H1 (cell line): ENCODE measurements around the gene SMYD1. TPM values are rescaled to one million over a fixed set of nuclear protein-coding genes. Genes with fewer than 3 reads are reported as not detected.
"Not testable (repeated sequence)": the region's sequence is repeated elsewhere in the genome, so short reads cannot be mapped to it uniquely, and the experiment has no call there.

ENCODE experiments used
- CTCF ChIA-PET: fragments of 300-600 bp; sonication (Branson Sonifier 250); formaldehyde crosslinking; loops from one replicate; lab custom pipeline; 2021; ENCODE audit not compliant: partially characterized antibody; lab: Charles Lee
- POLR2A ChIA-PET: fragments of 300-600 bp; sonication (Branson Sonifier 250); formaldehyde crosslinking; loops from one replicate; lab custom pipeline; 2021; ENCODE audit warnings: inconsistent platforms; ENCODE audit not compliant: partially characterized antibody; lab: Charles Lee
- DNase-seq, 2 experiments: peaks; one replicate each; pipeline versions ENCODE4 v3.0.0 to v3.0.0-alpha.2; 2010 to 2022; ENCODE audit warnings: low spot score in 2 of 2, low read depth in 1 of 2, mixed read lengths in 1 of 2
- FAIRE-seq: peaks from 2 replicates; lab custom pipeline; 2011; peaks lifted over from hg19 to GRCh38; lab: Jason Lieb, UNC
- H2AFZ ChIP-seq: 2 replicates; pipeline ENCODE4 v1.8.1; 2012; ENCODE audit warnings: low read length, inconsistent platforms
- H2AK5ac ChIP-seq: 2 replicates; pipeline ENCODE4 v1.6.1; 2013; ENCODE audit warnings: low read depth, low read length
- H2BK120ac ChIP-seq: replicated peaks from 2 replicates; pipeline ENCODE3; 2013; ENCODE audit warnings: low read depth, low read length, inconsistent platforms
- H2BK12ac ChIP-seq: 2 replicates; pipeline ENCODE4 v1.6.1; 2013; ENCODE audit warnings: low read depth, low read length
- H2BK15ac ChIP-seq: 2 replicates; pipeline ENCODE4 v1.6.1; 2013; ENCODE audit warnings: low read length
- H2BK20ac ChIP-seq: 2 replicates; pipeline ENCODE4 v1.6.1; 2013; ENCODE audit warnings: low read length
- H2BK5ac ChIP-seq: 2 replicates; pipeline ENCODE4 v1.6.1; 2013; ENCODE audit warnings: low read depth, low read length
- H3K14ac ChIP-seq: 2 replicates; pipeline ENCODE4 v1.6.1; 2013; ENCODE audit warnings: inconsistent platforms; ENCODE audit not compliant: insufficient read length
- H3K18ac ChIP-seq: 2 replicates; pipeline ENCODE4 v1.6.1; 2013; ENCODE audit warnings: low read length; ENCODE audit errors: extremely low read depth
- H3K23ac ChIP-seq: 2 replicates; pipeline ENCODE4 v1.6.1; 2013; ENCODE audit warnings: inconsistent platforms; ENCODE audit not compliant: insufficient read length
- H3K23me2 ChIP-seq: 2 replicates; pipeline ENCODE4 v1.6.1; 2013; ENCODE audit warnings: low read depth, low read length
- H3K27ac ChIP-seq: 2 replicates; pipeline ENCODE4 v1.6.1; 2011; ENCODE audit warnings: low read depth, low read length, inconsistent platforms
- H3K27me3 ChIP-seq, 4 experiments: replicated peaks in 1 of 4; 1 replicate in 1 of 4; 2 replicates in 3 of 4; pipeline versions ENCODE4 v1.6.1 to v1.8.1; 2011 to 2013; ENCODE audit warnings: low read length in 3 of 4, mild to moderate bottlenecking in 3 of 4, inconsistent platforms in 2 of 4, mixed read lengths in 2 of 4, moderate library complexity in 1 of 4; ENCODE audit not compliant: control insufficient read depth in 3 of 4, insufficient read depth in 3 of 4; ENCODE audit errors: extremely low read depth in 1 of 4
- H3K36me3 ChIP-seq, 4 experiments: 2 replicates each; pipeline versions ENCODE4 v1.6.1 to v1.8.1; 2011 to 2013; ENCODE audit warnings: mild to moderate bottlenecking in 4 of 4, low read length in 3 of 4, moderate library complexity in 2 of 4, control low read depth in 1 of 4, inconsistent platforms in 1 of 4; ENCODE audit not compliant: insufficient read depth in 4 of 4, control insufficient read depth in 2 of 4
- H3K4ac ChIP-seq: replicated peaks from 2 replicates; pipeline ENCODE3; 2013; ENCODE audit warnings: low read length, low read depth, mixed read lengths, inconsistent platforms; ENCODE audit not compliant: insufficient read length
- H3K4me1 ChIP-seq, 4 experiments: replicated peaks in 1 of 4; 1 replicate in 1 of 4; 2 replicates in 3 of 4; pipeline versions ENCODE4 v1.6.1 to v1.8.1; 2011 to 2013; ENCODE audit warnings: low read length in 3 of 4, inconsistent platforms in 2 of 4, mixed read lengths in 1 of 4; ENCODE audit not compliant: insufficient read depth in 4 of 4, control insufficient read depth in 3 of 4
- H3K4me2 ChIP-seq, 2 experiments: 2 replicates each; pipeline versions ENCODE4 v1.6.1 to v1.8.1; 2011 to 2013; ENCODE audit warnings: low read depth in 2 of 2, low read length in 2 of 2, control low read depth in 1 of 2, inconsistent platforms in 1 of 2, mild to moderate bottlenecking in 1 of 2; ENCODE audit not compliant: insufficient read depth in 1 of 2
- H3K4me3 ChIP-seq, 4 experiments: fragments of 200-600, 300-600 bp in 1 of 4; sonication (generic), shearing (Covaris generic), sonication (Bioruptor Twin) in 1 of 4; 2 replicates each; pipeline versions ENCODE4 v1.5.1 to v1.8.1; 2011 to 2016; ENCODE audit warnings: low read length in 4 of 4, low read depth in 3 of 4, control low read depth in 2 of 4, inconsistent platforms in 2 of 4, mild to moderate bottlenecking in 2 of 4, mixed read lengths in 1 of 4, moderate library complexity in 1 of 4; ENCODE audit not compliant: insufficient read depth in 2 of 4; ENCODE audit errors: extremely low read depth in 1 of 4
- H3K56ac ChIP-seq: replicated peaks from 2 replicates; pipeline ENCODE3; 2013; ENCODE audit warnings: low read depth, mild to moderate bottlenecking, mixed read lengths, low read length, inconsistent platforms; ENCODE audit not compliant: insufficient read length
- H3K79me1 ChIP-seq: 2 replicates; pipeline ENCODE4 v1.6.1; 2013; ENCODE audit warnings: low read depth, low read length, control low read depth
- H3K79me2 ChIP-seq, 2 experiments: 2 replicates each; pipeline versions ENCODE4 v1.6.1 to v1.8.1; 2012 to 2013; ENCODE audit warnings: low read length in 2 of 2, mild to moderate bottlenecking in 2 of 2, inconsistent platforms in 1 of 2; ENCODE audit not compliant: insufficient read depth in 2 of 2, control insufficient read depth in 1 of 2
- H3K9ac ChIP-seq, 4 experiments: replicated peaks in 1 of 4; 1 replicate in 1 of 4; 2 replicates in 3 of 4; pipeline versions ENCODE4 v1.6.1 to v1.8.1; 2011 to 2013; ENCODE audit warnings: low read depth in 3 of 4, low read length in 3 of 4, control low read depth in 2 of 4, mild to moderate bottlenecking in 2 of 4, moderate library complexity in 2 of 4, inconsistent platforms in 1 of 4; ENCODE audit errors: extremely low read depth in 1 of 4
- H3K9me3 ChIP-seq, 2 experiments: 2 replicates each; pipeline versions ENCODE4 v1.6.1 to v1.8.1; 2012 to 2013; ENCODE audit warnings: mild to moderate bottlenecking in 2 of 2, moderate library complexity in 2 of 2, control low read depth in 1 of 2, inconsistent platforms in 1 of 2, low read depth in 1 of 2, low read length in 1 of 2, mixed read lengths in 1 of 2; ENCODE audit not compliant: insufficient read depth in 2 of 2
- H4K20me1 ChIP-seq, 2 experiments: replicated peaks in 1 of 2; 2 replicates each; pipeline versions ENCODE3 to v1.8.1; 2011 to 2013; ENCODE audit warnings: inconsistent platforms in 2 of 2, low read length in 2 of 2, mild to moderate bottlenecking in 1 of 2; ENCODE audit not compliant: insufficient read depth in 2 of 2, control insufficient read depth in 1 of 2
- H4K5ac ChIP-seq: 2 replicates; pipeline ENCODE4 v1.6.1; 2013; ENCODE audit warnings: low read length, low read depth, mixed read lengths, inconsistent platforms; ENCODE audit not compliant: insufficient read length
- H4K8ac ChIP-seq: 2 replicates; pipeline ENCODE4 v1.8.0; 2013; ENCODE audit warnings: mild to moderate bottlenecking, moderate library complexity, low read length, inconsistent platforms; ENCODE audit not compliant: insufficient read depth; ENCODE audit errors: extremely low read depth
- H4K91ac ChIP-seq: replicated peaks from 2 replicates; pipeline ENCODE3; 2013; ENCODE audit warnings: low read length, mixed read lengths, inconsistent platforms; ENCODE audit not compliant: insufficient read length
- WGBS, 2 experiments: shearing (Covaris generic) in 1 of 2; methylation state at CpG; one replicate each; pipeline versions ENCODE4 v1.1.6 to v1.1.7; 2013 to 2015; ENCODE audit warnings: low lambda C conversion rate in 2 of 2, mixed read lengths in 2 of 2, inconsistent platforms in 1 of 2, low coverage in 1 of 2, missing lambda C conversion rate in 1 of 2; ENCODE audit not compliant: insufficient replicate concordance in 2 of 2, insufficient coverage in 1 of 2, insufficient read length in 1 of 2; ENCODE audit errors: extremely low coverage in 1 of 2, missing lambda C conversion rate in 1 of 2; 5-methylcytosine and 5-hydroxymethylcytosine counted together
- polyA plus RNA-seq, 7 experiments: library from polyadenylated mRNA; depleted of rRNA in 3 of 7; stranded (reverse) in 5 of 7; unstranded in 2 of 7; fragments of >200 nt in 5 of 7; fragments of 200-250 nt in 2 of 7; gene quantifications; 1 replicate in 5 of 7; 2 replicates in 1 of 7; 4 replicates in 1 of 7; pipeline versions ENCODE4 v1.2.1 to v1.2.3, GENCODE V29; 2011 to 2013; ENCODE audit warnings: missing spikeins in 2 of 7, mixed read lengths in 2 of 7
- total RNA-seq: library from RNA; stranded (reverse); fragmentation: NEBNext Ultra II Directional; extraction: Animal tissue kit (Norgen Biotek cat#: 25700); gene quantifications from 2 replicates; pipeline ENCODE4 v1.2.1, GENCODE V29; 2021

Gene SMYD1
- total and polyA plus RNA-seq, 2 of the 8 experiments (the other 6 are each of a cell fraction or from before 2014, with no cell fraction given) = 0.06 TPM; not detected in 1

- 94% methylated on average over 6 of the region's 6 CpGs; no CpG with 5 or more reads in 1 of the 2 experiments for WGBS, 2 experiments
- H3K27ac ChIP-seq = not testable (repeated sequence)
- CTCF ChIA-PET = interaction anchor here (0.6 to 3.0 kb wide), 4 partner anchors 9 to 624 kb away, joined by 3 to 16 read pairs (median 3); no protein-coding TSS in a partner anchor
Measured at GRCh38 chr2:88045561-88045960, 22.1 kb upstream of the SMYD1 start.

More at GRCh38 chr2:88045561-88045960, 22.1 kb upstream of the SMYD1 start:
- DNase-seq, H3K56ac ChIP-seq, H4K20me1 ChIP-seq, H3K23ac ChIP-seq, H2BK120ac ChIP-seq, H3K14ac ChIP-seq, H3K79me1 ChIP-seq, H2BK12ac ChIP-seq, H3K79me2 ChIP-seq, H4K5ac ChIP-seq, H2AK5ac ChIP-seq, H3K18ac ChIP-seq, H3K23me2 ChIP-seq, H3K27me3 ChIP-seq, H2BK20ac ChIP-seq, H3K4ac ChIP-seq, H4K8ac ChIP-seq, FAIRE-seq, H3K4me3 ChIP-seq, H2BK15ac ChIP-seq, H2BK5ac ChIP-seq, H3K9me3 ChIP-seq, H3K9ac ChIP-seq, H3K4me1 ChIP-seq, H2AFZ ChIP-seq, H4K91ac ChIP-seq, H3K4me2 ChIP-seq, H3K36me3 ChIP-seq: not testable (repeated sequence)
- POLR2A ChIA-PET = interaction anchor here (0.7 to 0.9 kb wide), 2 partner anchors 11 to 29 kb away, joined by 3 to 5 read pairs; partner anchors contain the start of gene RNU2-63P
